OCI-LY7 (cell line): ENCODE measurements around the gene PCNX1.

Source experiments
- EZH2phosphoT487 ChIP-seq: fragments of 200-600 bp; sonication (generic); IDR thresholded peaks from 2 replicates; pipeline ENCODE4 v1.6.1; 2018; ENCODE audit warnings: low read depth, borderline replicate concordance, mild to moderate bottlenecking, mixed run types, antibody characterized with exemption, low read length, moderate library complexity, mixed read lengths
- TF ChIP-seq, protein P1 (sequence below): fragments of 200-600 bp; sonication (generic); conservative IDR thresholded peaks from 2 replicates; pipeline ENCODE4 v1.5.1; 2014; ENCODE audit warnings: mild to moderate bottlenecking, antibody characterized with exemption, low read length, moderate library complexity, mixed read lengths

DNA sequence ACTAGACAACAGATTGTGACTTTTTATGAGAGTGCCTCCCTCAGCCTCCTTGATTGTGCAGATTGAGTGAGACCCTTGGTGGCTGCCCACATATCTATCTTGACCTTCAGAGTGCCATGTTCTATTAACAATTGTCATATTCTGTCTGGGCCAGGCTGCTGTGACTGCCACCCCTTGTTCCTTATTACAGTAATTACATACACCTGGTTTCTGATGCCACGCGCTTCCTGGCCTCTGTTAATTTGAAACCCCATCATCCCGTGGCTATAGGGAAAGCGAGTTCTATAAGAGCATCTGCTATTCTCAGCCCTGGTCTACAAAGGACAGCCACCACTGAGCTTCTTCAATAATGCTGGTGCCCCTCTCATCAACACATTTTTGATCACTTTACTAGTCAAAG, 228.7 kb downstream of the PCNX1 start:
- TF ChIP-seq, protein P1, sequence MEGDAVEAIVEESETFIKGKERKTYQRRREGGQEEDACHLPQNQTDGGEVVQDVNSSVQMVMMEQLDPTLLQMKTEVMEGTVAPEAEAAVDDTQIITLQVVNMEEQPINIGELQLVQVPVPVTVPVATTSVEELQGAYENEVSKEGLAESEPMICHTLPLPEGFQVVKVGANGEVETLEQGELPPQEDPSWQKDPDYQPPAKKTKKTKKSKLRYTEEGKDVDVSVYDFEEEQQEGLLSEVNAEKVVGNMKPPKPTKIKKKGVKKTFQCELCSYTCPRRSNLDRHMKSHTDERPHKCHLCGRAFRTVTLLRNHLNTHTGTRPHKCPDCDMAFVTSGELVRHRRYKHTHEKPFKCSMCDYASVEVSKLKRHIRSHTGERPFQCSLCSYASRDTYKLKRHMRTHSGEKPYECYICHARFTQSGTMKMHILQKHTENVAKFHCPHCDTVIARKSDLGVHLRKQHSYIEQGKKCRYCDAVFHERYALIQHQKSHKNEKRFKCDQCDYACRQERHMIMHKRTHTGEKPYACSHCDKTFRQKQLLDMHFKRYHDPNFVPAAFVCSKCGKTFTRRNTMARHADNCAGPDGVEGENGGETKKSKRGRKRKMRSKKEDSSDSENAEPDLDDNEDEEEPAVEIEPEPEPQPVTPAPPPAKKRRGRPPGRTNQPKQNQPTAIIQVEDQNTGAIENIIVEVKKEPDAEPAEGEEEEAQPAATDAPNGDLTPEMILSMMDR, result no peak
- no peak for TF ChIP-seq EZH2phosphoT487
